ENCODE measurements around the gene CDKN2D. TPM values are rescaled to one million over a fixed set of nuclear protein-coding genes. Genes with fewer than 3 reads are reported as not detected.

The CDKN2D gene
- total and polyA plus RNA-seq, 2 of the 13 experiments (the other 11 are each of a cell fraction or from before 2014, with no cell fraction given), result 5.4 to 8.6 TPM

GRCh38 chr19:10543420-10544241 is 25.1 kb downstream of the CDKN2D start, which contains the start of gene ATG4D:
Gene ATG4D, plus strand, starts transcription at chr19:10543904. Its CDS starts 187 bp downstream, at chr19:10544091.
- peaks cover 17% of the 10 kb centered on the region for H3K4me1 ChIP-seq (ENCODE audit: insufficient read depth, low read length)
- ATAC-seq, result peak; percentile 85
- FAIRE-seq, result no peak
- peak within 1 kb of the TSS; percentile 76 for H3K27ac ChIP-seq (ENCODE audit: extremely low read length, insufficient read depth, low read length)
- H3K4me2 ChIP-seq (ENCODE audit: low read depth, low read length), result peak within 1 kb of the TSS; percentile 74
- peak; percentile 41 for DNase-seq (ENCODE audit: low spot score)
- no peaks in the 10 kb centered on the region for H4K20me1 ChIP-seq (ENCODE audit: insufficient read depth, low read length)
- H3K79me2 ChIP-seq (ENCODE audit: insufficient read depth, low read length), result no peaks in the 10 kb centered on the region
- in situ Hi-C loops (cut with HindIII; ENCODE audit: extremely low pct_ligation_motif_present, low pct_unique_long_range_greater_than_20kb) (no loop called here), intact Hi-C loops (cut with micrococcal nuclease; ENCODE audit: unreplicated experiment) (no loop called here)
- BruUV-seq (replicated peaks), result no TSS peak
- H3K9ac ChIP-seq (ENCODE audit: insufficient read depth, low read depth, low read length), result peak within 1 kb of the TSS; percentile 91
- POLR2A ChIA-PET, result interaction anchor here (1.0 kb wide), 1 partner anchor 10 kb away, joined by 4 read pairs; no protein-coding TSS in a partner anchor
- CTCF ChIA-PET (ENCODE audit: low intra/inter-chr PET ratio, low total read pairs), result no interaction called here
- peak within 1 kb of the TSS; percentile 78 to 98 (median 89) for H3K4me3 ChIP-seq (replicated peaks in 1 of 3; ENCODE audit: insufficient read depth in 1 of 3, low read depth in 2 of 3, low read length in 3 of 3)
- WGBS (ENCODE audit: low lambda C conversion rate), result under 1% methylated on average over 17 of the region's 79 CpGs
- H2AFZ ChIP-seq (ENCODE audit: low read length), result no peak within 1 kb of the TSS
- H3K36me3 ChIP-seq (replicated peaks in 1 of 2; ENCODE audit: control insufficient read depth in 1 of 2, insufficient read depth in 2 of 2, low read length in 2 of 2), result peaks cover 2 to 12% of the 10 kb centered on the region in 2 experiments; a peak in 3 of 5 replicates
- H3K27me3 ChIP-seq (ENCODE audit: control insufficient read depth in 1 of 2, insufficient read depth in 2 of 2, low read length in 2 of 2), result 0 out of 5 replicates have a peak, but pooled peaks cover 0 to 4% of the 10 kb centered on the region in 2 experiments
- no peaks in the 10 kb centered on the region for H3K9me3 ChIP-seq (ENCODE audit: low read length)
- TF ChIP-seq ZNF644 (CRISPR knock-in tag; IDR thresholded peaks at IDR 0.05; ENCODE audit: low read depth) (no peak), ZNF83 (CRISPR knock-in tag; IDR thresholded peaks at IDR 0.05; ENCODE audit: borderline replicate concordance) (no peak), ZNF558 (CRISPR knock-in tag; IDR thresholded peaks at IDR 0.05; ENCODE audit: borderline replicate concordance) (no peak), YY1 (IDR thresholded peaks at IDR 0.05; ENCODE audit: insufficient read depth, insufficient replicate concordance, low read depth, low read length) (peak; percentile 93), AKAP8 (CRISPR knock-in tag; IDR thresholded peaks at IDR 0.05) (0 out of 2 replicates have a peak, but pooled peaks have one; percentile 6), ZEB1 (IDR thresholded peaks at IDR 0.05; ENCODE audit: insufficient replicate concordance, low read depth) (peak; percentile 97), MED8 (CRISPR knock-in tag; IDR thresholded peaks at IDR 0.05; ENCODE audit: insufficient replicate concordance) (no peak), ZNF20 (CRISPR knock-in tag; IDR thresholded peaks at IDR 0.05) (no peak), ZNF367 (CRISPR knock-in tag; IDR thresholded peaks at IDR 0.05; ENCODE audit: borderline replicate concordance) (no peak), TAF1 (CRISPR knock-in tag; IDR thresholded peaks at IDR 0.05) (peak; percentile 87), ZNF768 (CRISPR knock-in tag; IDR thresholded peaks at IDR 0.05) (no peak), ZNF12 (CRISPR knock-in tag; IDR thresholded peaks at IDR 0.05) (no peak), ZNF770 (CRISPR knock-in tag; IDR thresholded peaks at IDR 0.05) (peak; percentile 73; the same call in 1 of the 2 replicates), DNMT1 (CRISPR knock-in tag; IDR thresholded peaks at IDR 0.05) (no peak), STAT5B (CRISPR knock-in tag; IDR thresholded peaks at IDR 0.05) (no peak), NFKBIZ (CRISPR knock-in tag; IDR thresholded peaks at IDR 0.05) (no peak), ZNF263 (CRISPR knock-in tag; IDR thresholded peaks at IDR 0.05) (no peak), ZSCAN29 (CRISPR knock-in tag; conservative IDR thresholded peaks at IDR 0.05) (no peak)
- TF ChIP-seq, protein P1, sequence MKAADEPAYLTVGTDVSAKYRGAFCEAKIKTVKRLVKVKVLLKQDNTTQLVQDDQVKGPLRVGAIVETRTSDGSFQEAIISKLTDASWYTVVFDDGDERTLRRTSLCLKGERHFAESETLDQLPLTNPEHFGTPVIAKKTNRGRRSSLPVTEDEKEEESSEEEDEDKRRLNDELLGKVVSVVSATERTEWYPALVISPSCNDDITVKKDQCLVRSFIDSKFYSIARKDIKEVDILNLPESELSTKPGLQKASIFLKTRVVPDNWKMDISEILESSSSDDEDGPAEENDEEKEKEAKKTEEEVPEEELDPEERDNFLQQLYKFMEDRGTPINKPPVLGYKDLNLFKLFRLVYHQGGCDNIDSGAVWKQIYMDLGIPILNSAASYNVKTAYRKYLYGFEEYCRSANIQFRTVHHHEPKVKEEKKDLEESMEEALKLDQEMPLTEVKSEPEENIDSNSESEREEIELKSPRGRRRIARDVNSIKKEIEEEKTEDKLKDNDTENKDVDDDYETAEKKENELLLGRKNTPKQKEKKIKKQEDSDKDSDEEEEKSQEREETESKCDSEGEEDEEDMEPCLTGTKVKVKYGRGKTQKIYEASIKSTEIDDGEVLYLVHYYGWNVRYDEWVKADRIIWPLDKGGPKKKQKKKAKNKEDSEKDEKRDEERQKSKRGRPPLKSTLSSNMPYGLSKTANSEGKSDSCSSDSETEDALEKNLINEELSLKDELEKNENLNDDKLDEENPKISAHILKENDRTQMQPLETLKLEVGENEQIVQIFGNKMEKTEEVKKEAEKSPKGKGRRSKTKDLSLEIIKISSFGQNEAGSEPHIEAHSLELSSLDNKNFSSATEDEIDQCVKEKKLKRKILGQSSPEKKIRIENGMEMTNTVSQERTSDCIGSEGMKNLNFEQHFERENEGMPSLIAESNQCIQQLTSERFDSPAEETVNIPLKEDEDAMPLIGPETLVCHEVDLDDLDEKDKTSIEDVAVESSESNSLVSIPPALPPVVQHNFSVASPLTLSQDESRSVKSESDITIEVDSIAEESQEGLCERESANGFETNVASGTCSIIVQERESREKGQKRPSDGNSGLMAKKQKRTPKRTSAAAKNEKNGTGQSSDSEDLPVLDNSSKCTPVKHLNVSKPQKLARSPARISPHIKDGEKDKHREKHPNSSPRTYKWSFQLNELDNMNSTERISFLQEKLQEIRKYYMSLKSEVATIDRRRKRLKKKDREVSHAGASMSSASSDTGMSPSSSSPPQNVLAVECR (CRISPR knock-in tag; IDR thresholded peaks at IDR 0.05; ENCODE audit: borderline replicate concordance), result peak; percentile 35; the same call in 1 of the 2 replicates

Data from HepG2 (cell line).